Right lobe of liver (tissue), 4 donors: Measurements from ENCODE around the gene SMCO2.

Experiments
- CTCF ChIP-seq, 4 donors: fragments of 200-600 bp in 3 of 4; fragments of 450-650 bp in 1 of 4; IDR thresholded peaks; one replicate each; pipeline versions ENCODE4 v1.5.1 to v1.8.0; 2016 to 2022; ENCODE audit warnings: antibody characterized with exemption in 4 of 4, mild to moderate bottlenecking in 2 of 4
- POLR2A ChIP-seq: fragments of 450-650 bp; IDR thresholded peaks from one replicate; pipeline ENCODE4 v1.6.1; 2017; ENCODE audit warnings: antibody characterized with exemption, mild to moderate bottlenecking
- donor health status: DM: no; HTN: no; CAD: no.
- donor health status: DM: no; HTN: no; CAD: no.
- donor health status: DM: no; HTN: yes; CAD: no.

DNA sequence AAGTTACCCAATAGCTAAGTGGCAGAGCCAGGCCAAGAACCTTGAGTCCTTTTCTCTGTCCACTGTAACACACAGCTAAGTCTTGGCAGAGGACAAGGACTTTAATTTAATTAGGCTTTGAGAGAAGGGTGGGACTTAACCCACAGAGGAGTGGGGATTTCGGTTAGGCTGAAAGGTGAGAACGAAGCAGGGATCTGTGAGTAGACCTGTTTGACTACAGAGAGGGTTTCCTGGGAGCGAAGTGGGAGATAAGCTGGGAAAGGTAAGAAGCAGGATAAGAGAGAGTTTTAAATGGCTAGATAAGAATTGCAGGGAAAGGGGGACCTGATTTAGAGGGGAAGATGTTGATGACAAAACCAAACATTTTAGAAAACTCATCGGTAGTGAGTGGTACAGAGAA, 75.4 kb downstream of the SMCO2 start:
- TF ChIP-seq CTCF (IDR thresholded peaks at IDR 0.05) (no peak), POLR2A (no peak)
